ENCODE data around the gene ZHX3. TPM values are rescaled to one million over a fixed set of nuclear protein-coding genes. Genes with fewer than 3 reads are reported as not detected.

ZHX3 gene
- total and polyA plus RNA-seq, 2 of the 13 experiments (the other 11 are each of a cell fraction or from before 2014, with no cell fraction given): 8.4 to 11.7 TPM

DNA sequence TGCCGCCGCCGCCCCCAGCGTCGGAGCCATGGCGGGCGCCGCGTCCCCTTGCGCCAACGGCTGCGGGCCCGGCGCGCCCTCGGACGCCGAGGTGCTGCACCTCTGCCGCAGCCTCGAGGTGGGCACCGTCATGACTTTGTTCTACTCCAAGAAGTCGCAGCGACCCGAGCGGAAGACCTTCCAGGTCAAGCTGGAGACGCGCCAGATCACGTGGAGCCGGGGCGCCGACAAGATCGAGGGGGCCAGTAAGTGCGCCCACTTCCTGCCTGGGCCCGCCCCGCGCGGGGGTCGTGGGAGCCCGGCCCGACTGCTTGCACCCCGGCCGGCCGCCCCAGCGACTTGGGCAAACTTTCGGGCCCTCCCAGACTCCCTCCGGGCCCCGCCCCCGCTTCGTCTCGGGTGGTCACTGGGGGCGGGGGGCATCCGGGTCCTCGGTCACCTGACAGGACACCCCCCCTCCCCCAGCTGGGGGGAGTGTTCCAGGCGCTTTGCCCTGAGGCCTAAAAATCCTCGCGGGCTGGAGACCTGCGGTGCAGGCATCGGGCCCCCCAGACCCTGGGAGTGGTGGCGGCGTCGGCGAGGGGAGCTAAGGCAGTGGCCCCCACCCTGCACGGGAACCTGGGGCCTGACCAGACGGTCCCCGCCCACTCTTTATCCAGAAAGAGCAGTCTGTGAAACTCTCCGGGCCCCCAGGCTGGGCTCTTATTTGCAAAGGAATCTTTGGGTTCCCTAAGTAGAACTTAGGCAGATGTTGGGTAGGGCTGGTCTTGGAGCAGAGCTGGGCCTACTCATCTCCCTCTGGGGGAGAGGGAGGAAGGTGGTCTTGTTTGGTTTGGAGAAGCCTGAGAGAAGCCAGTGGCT lies 179.7 kb downstream of the ZHX3 start (continued):
- TF ChIP-seq KLF16 (CRISPR knock-in tag; IDR thresholded peaks at IDR 0.05) (peak in 1 of 2 experiments; percentile 76; a peak in 2 of 4 replicates), ZNF143 (CRISPR knock-in tag; IDR thresholded peaks at IDR 0.05) (peak; percentile 29; the same call in 1 of the 2 replicates), PRPF4 (IDR thresholded peaks at IDR 0.05; ENCODE audit: low read depth, low read length, poor library complexity, severe bottlenecking) (no peak), NCOR1 (IDR thresholded peaks at IDR 0.05; ENCODE audit: borderline replicate concordance, low read length) (peak; percentile 29; the same call in 1 of the 2 replicates), FOXK1 (CRISPR knock-in tag; IDR thresholded peaks at IDR 0.05; ENCODE audit: borderline replicate concordance, low read depth) (0 out of 2 replicates have a peak, but pooled peaks have one; percentile 10), ZNF234 (CRISPR knock-in tag; conservative IDR thresholded peaks at IDR 0.05) (peak; percentile 87; the same call in 1 of the 2 replicates), PHF8 (CRISPR knock-in tag; IDR thresholded peaks at IDR 0.05) (peak; percentile 84), TAF1 (CRISPR knock-in tag; IDR thresholded peaks at IDR 0.05) (peak; percentile 64), SMAD3 (CRISPR knock-in tag; IDR thresholded peaks at IDR 0.05) (peak; percentile 12; the same call in 1 of the 2 replicates), YEATS2 (CRISPR knock-in tag; IDR thresholded peaks at IDR 0.05; ENCODE audit: borderline replicate concordance) (peak; percentile 99), NFE2 (CRISPR knock-in tag; IDR thresholded peaks at IDR 0.05) (no peak), NPAS2 (CRISPR knock-in tag; IDR thresholded peaks at IDR 0.05; ENCODE audit: borderline replicate concordance) (no peak), KMT2B (CRISPR knock-in tag; IDR thresholded peaks at IDR 0.05) (peak; percentile 46; the same call in 1 of the 2 replicates), SIX1 (CRISPR knock-in tag; IDR thresholded peaks at IDR 0.05; ENCODE audit: borderline replicate concordance) (peak; percentile 16; the same call in 1 of the 2 replicates), ZNF430 (CRISPR knock-in tag; IDR thresholded peaks at IDR 0.05) (peak; percentile 24; the same call in 1 of the 2 replicates)
- TF ChIP-seq, protein P1, sequence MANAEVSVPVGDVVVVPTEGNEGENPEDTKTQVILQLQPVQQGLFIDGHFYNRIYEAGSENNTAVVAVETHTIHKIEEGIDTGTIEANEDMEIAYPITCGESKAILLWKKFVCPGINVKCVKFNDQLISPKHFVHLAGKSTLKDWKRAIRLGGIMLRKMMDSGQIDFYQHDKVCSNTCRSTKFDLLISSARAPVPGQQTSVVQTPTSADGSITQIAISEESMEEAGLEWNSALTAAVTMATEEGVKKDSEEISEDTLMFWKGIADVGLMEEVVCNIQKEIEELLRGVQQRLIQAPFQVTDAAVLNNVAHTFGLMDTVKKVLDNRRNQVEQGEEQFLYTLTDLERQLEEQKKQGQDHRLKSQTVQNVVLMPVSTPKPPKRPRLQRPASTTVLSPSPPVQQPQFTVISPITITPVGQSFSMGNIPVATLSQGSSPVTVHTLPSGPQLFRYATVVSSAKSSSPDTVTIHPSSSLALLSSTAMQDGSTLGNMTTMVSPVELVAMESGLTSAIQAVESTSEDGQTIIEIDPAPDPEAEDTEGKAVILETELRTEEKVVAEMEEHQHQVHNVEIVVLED (CRISPR knock-in tag; IDR thresholded peaks at IDR 0.05; ENCODE audit: borderline replicate concordance): no peak
- TF ChIP-seq, protein P2, sequence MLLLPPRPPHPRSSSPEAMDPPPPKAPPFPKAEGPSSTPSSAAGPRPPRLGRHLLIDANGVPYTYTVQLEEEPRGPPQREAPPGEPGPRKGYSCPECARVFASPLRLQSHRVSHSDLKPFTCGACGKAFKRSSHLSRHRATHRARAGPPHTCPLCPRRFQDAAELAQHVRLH (CRISPR knock-in tag; IDR thresholded peaks at IDR 0.05; ENCODE audit: borderline replicate concordance, low read depth): peak; percentile 91; the same call in 1 of the 2 replicates
- TF ChIP-seq, protein P3, sequence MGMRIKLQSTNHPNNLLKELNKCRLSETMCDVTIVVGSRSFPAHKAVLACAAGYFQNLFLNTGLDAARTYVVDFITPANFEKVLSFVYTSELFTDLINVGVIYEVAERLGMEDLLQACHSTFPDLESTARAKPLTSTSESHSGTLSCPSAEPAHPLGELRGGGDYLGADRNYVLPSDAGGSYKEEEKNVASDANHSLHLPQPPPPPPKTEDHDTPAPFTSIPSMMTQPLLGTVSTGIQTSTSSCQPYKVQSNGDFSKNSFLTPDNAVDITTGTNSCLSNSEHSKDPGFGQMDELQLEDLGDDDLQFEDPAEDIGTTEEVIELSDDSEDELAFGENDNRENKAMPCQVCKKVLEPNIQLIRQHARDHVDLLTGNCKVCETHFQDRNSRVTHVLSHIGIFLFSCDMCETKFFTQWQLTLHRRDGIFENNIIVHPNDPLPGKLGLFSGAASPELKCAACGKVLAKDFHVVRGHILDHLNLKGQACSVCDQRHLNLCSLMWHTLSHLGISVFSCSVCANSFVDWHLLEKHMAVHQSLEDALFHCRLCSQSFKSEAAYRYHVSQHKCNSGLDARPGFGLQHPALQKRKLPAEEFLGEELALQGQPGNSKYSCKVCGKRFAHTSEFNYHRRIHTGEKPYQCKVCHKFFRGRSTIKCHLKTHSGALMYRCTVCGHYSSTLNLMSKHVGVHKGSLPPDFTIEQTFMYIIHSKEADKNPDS (CRISPR knock-in tag; IDR thresholded peaks at IDR 0.05): peak; percentile 85; the same call in 1 of the 2 replicates
- TF ChIP-seq, protein P4, sequence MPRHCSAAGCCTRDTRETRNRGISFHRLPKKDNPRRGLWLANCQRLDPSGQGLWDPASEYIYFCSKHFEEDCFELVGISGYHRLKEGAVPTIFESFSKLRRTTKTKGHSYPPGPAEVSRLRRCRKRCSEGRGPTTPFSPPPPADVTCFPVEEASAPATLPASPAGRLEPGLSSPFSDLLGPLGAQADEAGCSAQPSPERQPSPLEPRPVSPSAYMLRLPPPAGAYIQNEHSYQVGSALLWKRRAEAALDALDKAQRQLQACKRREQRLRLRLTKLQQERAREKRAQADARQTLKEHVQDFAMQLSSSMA (CRISPR knock-in tag; IDR thresholded peaks at IDR 0.05): 0 out of 2 replicates have a peak, but pooled peaks have one; percentile 58
- TF ChIP-seq, protein P5, sequence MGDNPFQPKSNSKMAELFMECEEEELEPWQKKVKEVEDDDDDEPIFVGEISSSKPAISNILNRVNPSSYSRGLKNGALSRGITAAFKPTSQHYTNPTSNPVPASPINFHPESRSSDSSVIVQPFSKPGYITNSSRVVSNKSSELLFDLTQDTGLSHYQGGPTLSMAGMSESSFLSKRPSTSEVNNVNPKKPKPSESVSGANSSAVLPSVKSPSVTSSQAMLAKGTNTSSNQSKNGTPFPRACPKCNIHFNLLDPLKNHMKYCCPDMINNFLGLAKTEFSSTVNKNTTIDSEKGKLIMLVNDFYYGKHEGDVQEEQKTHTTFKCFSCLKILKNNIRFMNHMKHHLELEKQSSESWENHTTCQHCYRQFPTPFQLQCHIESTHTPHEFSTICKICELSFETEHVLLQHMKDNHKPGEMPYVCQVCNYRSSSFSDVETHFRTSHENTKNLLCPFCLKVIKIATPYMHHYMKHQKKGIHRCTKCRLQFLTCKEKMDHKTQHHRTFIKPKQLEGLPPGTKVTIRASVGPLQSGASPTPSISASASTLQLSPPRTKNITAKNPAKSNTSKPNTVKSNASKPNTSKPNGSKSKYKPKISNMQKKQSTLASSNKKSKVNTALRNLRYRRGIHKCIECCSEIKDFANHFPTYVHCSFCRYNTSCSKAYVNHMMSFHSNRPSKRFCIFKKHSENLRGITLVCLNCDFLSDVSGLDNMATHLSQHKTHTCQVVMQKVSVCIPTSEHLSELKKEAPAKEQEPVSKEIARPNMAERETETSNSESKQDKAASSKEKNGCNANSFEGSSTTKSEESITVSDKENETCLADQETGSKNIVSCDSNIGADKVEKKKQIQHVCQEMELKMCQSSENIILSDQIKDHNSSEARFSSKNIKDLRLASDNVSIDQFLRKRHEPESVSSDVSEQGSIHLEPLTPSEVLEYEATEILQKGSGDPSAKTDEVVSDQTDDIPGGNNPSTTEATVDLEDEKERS (CRISPR knock-in tag; IDR thresholded peaks at IDR 0.05): peak; percentile 59; the same call in 1 of the 2 replicates
